NCI-H748 (cell line): Measurements from ENCODE around the gene VPS26C.
A peak's percentile ranks its signal among the peaks of the same experiment; 100 is the strongest.
"Not testable (repeated sequence)": the region's sequence is repeated elsewhere in the genome, so short reads cannot be mapped to it uniquely, and the experiment has no call there.

Experiments
- DNase-seq: peaks from one replicate; lab custom pipeline; 2025; ENCODE audit not compliant: unreplicated experiment; lab: John Stamatoyannopoulos, UW

The VPS26C gene

DNA sequence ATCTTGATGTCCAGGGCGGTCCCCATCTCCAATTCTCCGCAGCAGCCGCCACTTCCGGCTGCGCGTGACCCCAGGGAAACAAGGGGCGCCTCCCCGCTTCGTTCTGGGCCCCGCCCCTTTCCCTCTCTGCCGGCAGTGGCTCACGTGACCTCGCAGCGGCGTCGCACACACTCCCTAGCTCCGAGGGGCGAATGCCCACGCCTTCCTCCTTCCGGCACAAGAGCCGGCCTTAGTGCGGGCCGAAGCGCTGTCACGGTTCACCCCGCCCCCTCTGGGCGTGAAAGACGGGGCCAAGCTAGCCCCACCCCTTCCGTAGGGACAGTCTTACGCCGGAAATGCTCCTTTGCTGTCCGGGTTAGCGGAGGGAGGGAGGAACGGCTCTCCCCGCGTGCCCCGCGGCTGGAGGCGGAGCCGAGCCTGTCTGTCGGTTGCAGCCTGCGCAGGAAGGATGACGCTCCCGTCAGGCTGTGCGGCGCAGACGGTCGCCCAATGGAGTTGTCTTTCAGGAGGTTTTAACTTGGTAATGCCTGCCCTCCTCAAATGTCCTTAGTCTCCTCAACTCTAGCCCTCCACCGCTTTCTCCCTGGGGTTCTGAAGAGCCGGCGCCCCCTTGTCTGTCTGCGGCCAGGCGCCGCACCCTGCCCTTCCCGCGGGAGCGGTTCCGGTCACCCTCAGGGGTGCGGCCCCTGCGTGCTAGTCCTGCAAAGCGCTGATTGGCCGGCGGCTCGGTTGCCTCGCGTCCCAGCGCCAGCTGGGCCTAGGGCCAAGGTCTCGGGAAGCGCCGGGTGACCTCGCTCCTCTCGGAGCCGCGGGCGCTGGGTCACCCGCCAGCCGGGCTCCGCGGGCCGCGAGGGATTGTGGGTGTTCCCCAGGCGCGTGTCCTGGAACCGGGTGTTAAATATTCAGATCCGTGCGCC lies at the start of gene VPS26C:
Gene VPS26C (minus strand): TSS at position 66 of the 917 bp plus-strand sequence. CDS start 40 bp downstream, at position 26.
- DNase-seq = peak; percentile 99

DNA sequence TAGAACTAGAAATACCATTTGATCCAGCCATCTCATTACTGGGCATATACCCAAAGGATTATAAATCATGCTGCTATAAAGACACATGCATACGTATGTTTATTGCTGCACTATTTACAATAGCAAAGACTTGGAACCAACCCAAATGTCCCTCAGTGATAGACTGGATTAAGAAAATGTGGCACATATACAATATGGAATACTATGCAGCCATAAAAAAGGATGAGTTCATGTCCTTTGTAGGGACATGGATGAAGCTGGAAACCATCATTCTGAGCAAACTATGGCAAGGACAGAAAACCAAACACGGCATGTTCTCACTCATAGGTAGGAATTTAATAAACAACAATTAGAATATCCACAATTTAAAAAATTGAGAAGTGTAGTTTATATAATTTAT lies 48.9 kb upstream of the VPS26C start:
- not testable (repeated sequence) for DNase-seq

DNA sequence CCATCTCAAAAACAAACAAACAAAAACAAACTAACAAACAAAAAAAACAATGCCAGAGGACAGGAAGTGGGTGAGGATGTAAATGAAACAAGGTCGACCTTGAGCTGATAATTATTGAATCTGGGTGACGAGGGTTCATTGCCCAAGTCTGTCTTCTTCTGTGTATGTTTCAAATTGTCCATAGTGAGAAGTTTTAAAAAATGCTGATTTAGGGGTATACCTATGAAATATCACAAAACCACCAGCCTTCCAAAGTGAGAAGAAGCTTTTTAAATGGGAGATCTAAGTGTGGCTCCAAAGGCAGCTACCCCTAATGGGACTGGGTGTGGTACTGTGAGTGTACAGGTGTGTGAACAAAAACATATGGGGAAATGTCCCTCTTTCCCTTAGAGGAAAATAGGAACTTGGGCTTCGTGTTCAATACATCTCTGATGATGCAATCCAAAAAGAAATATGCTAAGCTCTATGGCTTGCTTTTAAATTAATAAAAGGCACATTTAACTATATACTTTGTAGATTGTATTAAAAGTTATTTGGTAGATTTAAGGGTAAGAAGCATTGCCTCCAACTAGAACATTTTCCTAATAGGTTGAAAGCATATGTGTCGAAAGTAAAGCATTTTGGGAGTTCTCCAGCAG lies 33.1 kb upstream of the VPS26C start:
- no peak for DNase-seq

DNA sequence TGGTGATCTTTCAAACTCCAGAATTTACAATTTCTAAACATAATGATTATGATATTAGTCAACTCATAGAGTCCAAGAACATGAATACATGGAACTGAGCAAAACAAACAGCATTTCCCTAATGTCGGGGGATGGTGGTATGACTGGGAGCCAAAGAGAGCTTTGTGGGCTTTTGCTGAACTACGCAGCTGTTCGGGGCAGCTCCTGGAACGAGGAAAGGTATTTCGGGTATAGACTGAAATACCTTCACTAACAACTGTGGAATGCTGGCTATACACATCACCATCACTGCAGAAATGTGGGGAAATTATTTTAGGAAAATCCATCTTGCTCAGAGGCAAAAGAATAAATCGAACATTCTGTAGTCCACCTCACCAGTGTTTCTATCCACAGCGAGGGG lies 30.2 kb upstream of the VPS26C start:
- DNase-seq = no peak

DNA sequence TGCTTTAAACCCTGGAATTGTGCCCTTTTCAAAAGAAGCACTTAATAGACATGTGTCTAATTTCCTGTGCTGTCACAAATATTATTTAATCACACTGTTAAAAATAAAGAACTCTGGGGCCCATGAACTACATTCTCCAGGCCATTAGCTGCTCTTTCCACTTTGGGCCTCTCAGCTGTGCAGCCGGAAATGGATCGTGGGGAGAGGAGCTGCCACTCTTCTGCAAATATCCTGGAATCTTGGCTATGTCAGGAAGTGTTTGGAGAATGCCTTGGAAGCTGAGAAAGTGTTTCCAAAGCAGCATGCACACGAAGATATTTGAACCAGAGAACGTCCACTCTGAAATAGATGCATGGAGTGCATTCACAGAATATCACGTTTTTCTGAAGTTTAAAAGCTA lies 27.5 kb upstream of the VPS26C start:
- no peak for DNase-seq

DNA sequence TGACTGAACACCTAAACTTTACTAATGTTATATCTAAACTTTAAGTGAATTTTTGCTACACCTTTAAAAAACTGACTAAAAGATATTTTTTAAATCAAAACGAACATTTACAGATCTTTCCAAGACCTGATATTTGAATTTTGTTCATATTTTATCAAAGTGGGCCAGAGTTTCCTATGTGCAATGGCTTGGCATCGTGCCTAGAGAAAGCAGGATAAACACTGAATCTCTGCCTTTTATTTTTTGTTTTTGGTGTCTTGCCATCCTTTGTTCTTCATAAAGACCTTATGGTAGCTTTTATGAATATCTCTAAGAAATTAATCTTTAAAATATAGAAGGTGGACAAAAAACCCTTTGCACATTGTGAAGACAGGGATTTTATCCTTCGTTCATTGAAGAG lies 25.8 kb upstream of the VPS26C start:
- no peak for DNase-seq

DNA sequence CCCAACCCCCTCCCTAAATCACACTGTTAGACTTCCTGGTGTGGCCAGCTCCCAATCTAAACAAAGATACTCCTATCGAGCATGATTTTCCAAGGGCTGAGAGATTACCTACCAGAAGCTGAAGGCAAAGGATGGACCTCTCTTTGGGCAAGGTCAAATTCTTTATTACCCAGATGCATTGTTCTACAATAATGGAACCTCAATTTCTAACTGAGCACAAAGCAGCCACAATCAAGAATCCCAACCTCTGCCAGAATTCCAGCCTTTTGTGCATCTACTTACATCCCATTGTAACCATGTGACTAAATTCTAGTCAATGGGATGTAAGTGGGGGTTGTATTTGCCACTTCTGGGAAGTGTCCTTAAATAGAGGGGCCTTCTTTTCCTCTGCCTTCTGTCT lies 24.9 kb upstream of the VPS26C start:
- no peak for DNase-seq

DNA sequence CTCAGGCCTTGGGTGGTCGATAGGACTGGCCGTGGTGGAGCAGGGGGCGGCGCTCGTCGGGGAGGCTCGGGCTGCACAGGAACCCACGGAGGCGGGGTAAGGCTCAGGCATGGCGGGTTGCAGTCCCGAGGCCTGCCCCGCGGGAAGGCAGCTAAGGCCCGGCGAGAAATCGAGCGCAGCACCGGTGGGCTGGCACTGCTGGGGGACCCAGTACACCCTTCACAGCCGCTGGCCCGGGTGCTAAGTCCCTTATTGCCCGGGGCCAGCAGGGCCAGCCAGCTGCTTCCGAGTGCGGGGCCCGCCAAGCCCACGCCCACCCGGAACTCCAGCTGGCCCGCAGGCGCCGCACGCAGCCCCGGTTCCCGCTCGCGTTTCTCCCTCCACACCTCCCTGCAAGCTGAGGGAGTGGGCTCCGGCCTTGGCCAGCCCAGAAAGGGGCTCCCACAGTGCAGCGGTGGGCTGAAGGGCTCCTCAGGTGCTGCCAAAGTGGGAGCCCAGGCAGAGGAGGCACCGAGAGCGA lies 16.1 kb upstream of the VPS26C start:
- DNase-seq = not testable (repeated sequence)

DNA sequence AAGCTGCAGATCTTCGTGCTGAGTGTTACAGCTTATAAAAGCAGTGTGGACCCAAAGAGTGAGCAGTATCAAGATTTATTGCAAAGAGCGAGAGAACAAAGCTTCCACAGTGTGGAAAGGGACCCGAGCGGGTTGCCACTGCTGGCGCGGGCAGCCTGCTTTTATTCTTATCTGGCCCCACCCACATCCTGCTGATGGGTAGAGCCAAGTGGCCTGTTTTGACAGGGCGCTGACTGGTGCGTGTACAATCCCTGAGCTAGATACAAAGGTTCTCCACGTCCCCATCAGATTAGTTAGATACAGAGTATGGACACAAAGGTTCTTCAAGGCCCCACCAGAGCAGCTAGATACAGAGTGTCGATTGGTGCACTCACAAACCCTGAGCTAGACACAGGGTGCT lies 15.5 kb upstream of the VPS26C start:
- not testable (repeated sequence) for DNase-seq

DNA sequence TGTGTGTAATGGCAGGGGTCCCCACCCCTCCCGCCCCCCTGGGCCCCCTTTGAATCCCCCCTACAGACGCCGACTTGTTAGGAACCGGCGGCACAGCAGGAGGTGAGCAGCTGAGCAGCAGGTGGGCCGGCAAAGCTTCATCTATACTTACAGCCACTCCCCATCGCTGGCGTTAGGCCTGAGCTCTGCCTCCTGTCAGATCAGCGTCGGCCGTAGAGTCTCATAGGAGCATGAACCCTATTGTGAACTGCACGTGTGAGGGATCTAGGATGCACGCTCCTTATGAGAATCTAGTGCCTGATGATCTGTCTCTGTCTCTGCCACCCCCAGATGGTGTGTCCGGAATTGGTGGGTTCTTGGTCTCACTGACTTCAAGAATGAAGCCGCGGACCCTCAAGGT lies 14.9 kb upstream of the VPS26C start:
- peak; percentile 55 for DNase-seq

DNA sequence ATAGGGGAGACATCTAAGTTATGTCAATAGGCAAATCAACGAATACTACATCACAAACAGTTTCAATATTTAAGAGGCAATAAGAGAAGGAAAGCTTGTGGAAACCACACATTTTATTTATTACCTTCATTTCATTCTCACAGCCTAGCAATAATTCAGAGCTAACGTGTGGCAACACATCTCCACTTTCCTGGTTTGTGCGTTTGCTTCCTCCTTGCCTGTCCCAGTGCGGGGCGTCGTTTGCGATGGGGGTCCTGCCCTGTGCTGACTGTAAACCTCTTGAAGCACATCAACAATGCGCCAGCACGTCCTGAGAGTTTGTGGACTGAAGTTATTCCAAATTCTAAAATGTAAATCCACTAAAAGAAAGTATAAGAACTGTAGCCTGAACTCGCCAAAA lies 14.4 kb upstream of the VPS26C start:
- DNase-seq = peak; percentile 7

DNA sequence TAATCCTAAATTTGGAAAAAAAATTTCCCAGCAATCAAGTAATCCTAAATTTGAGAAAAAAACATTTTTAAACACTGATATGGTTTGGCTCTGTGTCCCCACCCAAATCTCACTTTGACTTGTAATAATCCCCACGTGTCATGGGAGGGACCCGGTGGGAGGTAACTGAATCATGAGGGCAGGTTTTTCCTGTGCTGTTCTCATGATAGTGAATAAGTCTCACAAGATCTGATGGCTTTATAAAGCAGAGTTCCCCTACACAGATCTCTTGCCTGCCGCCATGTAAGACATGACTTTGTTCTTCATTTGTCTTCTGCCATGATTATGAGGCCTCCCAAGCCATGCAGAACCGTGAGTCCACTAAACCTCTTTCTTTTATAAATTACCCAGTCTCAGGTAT lies 12.1 kb upstream of the VPS26C start:
- DNase-seq = not testable (repeated sequence)

DNA sequence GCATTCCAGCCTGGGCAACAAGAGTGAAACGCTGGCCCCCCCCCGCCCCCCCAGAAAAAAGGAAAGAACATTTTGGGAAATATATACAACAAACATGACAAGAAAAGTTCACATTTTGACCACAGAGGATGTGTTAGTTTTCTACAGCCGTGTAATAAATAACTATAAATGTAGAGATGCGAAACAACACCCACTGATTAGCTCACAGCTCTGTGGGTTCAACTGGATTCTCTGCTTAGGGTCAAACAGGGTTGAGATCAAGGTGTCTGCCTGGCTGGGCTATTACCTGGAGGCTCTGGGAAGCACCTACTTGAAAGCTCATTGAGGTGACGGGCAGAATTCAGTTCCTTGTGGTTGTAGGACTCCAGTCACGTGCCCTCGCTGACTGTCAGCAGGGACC lies 11.1 kb upstream of the VPS26C start:
- no peak for DNase-seq

DNA sequence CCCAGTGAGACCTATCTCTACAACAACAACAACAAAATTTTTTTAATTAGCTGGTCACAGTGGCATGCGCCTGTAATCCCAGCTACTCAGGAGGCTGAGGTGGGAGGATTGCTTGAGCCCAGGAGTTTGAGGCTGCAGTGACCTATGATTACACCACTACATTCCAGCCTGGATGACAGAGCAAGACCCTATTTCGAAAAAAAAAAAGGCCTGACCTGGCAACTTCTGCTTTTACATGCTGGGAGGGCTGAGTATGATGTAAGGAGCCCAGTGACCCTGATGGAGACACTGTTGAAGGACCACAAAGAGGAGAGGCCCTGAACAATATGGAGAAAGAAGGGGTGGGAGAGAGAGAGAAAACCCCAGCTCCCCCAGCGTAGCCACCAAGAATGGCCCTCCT lies 9.2 kb upstream of the VPS26C start:
- DNase-seq = no peak

DNA sequence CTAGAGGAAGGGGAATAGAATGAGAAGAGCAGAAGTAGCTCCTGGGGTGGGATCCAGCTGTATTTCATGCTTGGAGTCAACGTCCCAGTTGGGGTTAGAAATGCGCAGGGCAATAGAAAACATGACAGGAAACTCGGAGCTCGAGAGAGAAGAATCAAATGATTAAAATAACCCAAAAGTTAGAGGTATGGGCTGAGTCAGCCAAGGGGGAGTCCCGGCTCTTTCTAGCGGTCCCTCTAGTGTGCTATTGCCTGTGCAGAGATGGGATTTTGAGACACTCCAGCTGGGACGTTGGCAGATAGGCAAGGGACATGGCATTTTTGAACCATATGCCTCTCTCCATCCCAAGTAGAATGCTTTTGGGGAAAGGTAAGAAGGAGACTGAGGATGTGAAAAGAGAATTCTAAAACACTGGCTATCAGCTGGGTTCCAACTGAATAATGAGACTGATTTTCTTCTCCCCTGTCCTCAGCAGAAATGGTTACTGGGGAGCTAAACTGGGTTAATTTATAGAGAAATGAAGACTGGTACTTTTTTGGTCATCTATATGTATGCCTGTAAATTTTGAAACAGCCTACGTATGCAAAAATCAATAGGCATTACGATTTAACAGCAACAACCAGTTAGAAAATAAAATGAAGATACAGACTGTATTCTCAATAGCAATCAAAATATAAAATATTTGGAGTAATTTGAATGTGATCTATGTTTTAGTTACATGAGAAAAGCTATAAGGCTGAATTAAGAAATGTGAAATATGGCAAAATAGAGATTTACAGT lies 7.0 kb upstream of the VPS26C start:
- no peak for DNase-seq

DNA sequence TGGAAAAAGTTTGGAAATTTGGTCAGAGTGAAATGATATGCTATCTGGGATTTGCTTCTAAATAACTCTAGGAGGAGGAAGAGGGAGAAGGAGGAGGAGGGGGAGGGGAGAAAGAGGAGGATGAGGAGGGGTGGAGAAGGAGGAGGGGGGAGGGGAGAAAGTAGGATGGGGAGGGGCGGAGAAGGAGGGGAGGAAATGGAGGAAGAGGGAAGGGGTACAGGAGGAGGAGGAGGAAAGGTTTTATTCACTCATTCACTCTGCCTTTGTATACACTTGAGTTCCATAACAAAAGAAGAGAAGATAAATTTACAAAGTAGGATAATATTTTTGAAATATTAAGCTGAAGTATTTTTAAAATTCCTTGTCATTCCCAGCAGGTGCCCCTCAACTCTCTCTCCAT lies 6.3 kb upstream of the VPS26C start:
- DNase-seq = no peak

DNA sequence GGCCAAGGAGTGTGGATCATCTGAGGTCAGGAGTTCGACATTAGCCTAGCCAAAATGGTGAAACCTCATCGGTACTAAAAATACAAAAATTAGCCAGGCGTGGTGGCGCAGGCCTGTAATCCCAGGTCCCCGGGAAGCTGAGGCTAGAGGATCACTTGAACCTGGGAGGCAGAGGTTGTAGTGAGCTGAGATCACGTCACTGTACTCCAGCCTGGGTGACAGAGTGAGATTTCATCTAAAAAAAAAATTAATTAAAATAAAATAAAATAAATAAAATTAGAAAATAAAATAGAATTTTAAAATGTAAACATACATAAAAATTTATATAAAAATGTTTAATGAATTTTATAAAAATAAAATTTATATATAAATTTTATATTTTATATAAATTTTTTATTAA lies 5.8 kb upstream of the VPS26C start:
- no peak for DNase-seq

DNA sequence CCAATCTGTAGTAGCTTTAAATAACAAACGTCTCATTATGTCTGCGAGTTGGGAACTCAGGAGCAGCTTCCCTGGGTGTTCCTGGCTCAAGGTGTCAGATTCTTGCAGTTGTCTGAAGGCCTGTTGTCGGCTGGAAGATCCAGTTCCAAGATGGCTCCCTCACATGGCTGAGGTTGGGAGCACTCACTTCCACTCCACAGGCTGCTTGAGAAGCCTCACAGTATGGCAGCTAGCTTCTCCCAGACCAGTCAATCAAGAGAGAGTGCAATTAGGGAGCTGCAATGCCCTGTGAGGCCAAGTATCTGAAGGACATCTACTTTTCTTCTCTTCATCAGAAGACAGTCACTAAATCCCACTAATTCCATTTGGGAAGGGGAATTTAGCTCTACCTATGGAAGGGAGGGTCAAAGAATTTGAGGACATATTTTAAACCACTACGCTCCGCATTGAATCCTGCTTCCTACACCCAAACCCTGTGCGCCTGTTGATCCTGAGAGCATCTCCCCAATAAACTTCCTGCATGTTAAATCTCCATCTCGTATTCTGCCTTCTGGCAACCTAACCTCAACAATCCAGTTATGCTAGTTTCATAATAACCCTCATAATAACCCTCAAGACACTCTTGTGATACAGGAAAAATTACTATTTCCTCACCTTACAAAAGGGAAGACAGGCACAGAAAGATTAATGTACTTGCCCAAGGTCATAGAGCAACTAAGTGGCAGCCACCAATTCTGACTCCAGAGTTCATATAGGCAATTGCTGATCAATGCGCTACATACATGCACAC lies 3.6 kb upstream of the VPS26C start:
- DNase-seq = no peak

DNA sequence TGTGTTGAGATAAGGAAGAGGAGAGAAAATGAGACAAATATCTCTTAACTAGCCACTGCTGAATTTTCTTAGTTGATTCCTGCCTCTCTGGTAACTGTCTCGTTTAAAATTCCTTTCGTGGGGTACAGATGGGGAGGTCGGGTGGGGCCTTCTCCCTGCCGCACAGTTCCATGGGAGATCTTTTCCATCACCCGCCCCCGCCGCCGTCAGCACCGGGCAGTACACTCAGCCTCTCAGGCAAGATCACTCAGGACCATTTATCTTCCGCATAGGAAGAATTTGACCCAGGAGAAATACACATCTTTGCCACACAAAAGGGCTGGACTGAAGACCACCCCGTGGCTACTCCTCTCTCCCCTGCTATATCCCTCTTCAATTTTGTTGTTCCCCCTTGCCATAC lies 2.3 kb upstream of the VPS26C start:
- no peak for DNase-seq

DNA sequence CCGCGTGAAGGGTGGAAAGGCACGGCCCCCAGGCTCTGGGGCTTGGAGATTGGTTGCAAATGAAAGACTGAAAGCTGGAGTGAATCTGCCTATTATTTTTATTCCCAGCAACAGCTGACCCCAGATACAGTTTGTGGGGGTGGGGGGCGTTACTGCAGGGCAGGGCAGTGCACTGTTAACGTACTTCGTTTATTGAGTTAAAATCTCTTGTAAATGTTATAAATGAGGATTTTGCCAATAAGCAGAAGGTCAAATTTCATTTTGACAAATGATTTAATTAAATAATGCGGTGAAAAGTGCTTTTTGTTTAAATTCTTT lies 1.0 kb upstream of the VPS26C start:
- no peak for DNase-seq
